H1 (cell line): ENCODE results near the gene SSTR5. TPM values are rescaled to one million over a fixed set of nuclear protein-coding genes. Genes with fewer than 3 reads are reported as not detected.

Source experiments
- CTCF ChIA-PET: fragments of 300-600 bp; sonication (Branson Sonifier 250); formaldehyde crosslinking; loops from one replicate; lab custom pipeline; 2021; ENCODE audit not compliant: partially characterized antibody; lab: Charles Lee
- POLR2A ChIA-PET: fragments of 300-600 bp; sonication (Branson Sonifier 250); formaldehyde crosslinking; loops from one replicate; lab custom pipeline; 2021; ENCODE audit warnings: inconsistent platforms; ENCODE audit not compliant: partially characterized antibody; lab: Charles Lee
- DNase-seq, 2 experiments: peaks; one replicate each; pipeline versions ENCODE4 v3.0.0 to v3.0.0-alpha.2; 2010 to 2022; ENCODE audit warnings: low spot score in 2 of 2, low read depth in 1 of 2, mixed read lengths in 1 of 2
- FAIRE-seq: peaks from 2 replicates; lab custom pipeline; 2011; peaks lifted over from hg19 to GRCh38; lab: Jason Lieb, UNC
- H2AFZ ChIP-seq: 2 replicates; pipeline ENCODE4 v1.8.1; 2012; ENCODE audit warnings: low read length, inconsistent platforms
- H2AK5ac ChIP-seq: 2 replicates; pipeline ENCODE4 v1.6.1; 2013; ENCODE audit warnings: low read depth, low read length
- H2BK120ac ChIP-seq: replicated peaks from 2 replicates; pipeline ENCODE3; 2013; ENCODE audit warnings: low read depth, low read length, inconsistent platforms
- H2BK12ac ChIP-seq: 2 replicates; pipeline ENCODE4 v1.6.1; 2013; ENCODE audit warnings: low read depth, low read length
- H2BK15ac ChIP-seq: 2 replicates; pipeline ENCODE4 v1.6.1; 2013; ENCODE audit warnings: low read length
- H2BK20ac ChIP-seq: 2 replicates; pipeline ENCODE4 v1.6.1; 2013; ENCODE audit warnings: low read length
- H2BK5ac ChIP-seq: 2 replicates; pipeline ENCODE4 v1.6.1; 2013; ENCODE audit warnings: low read depth, low read length
- H3K14ac ChIP-seq: 2 replicates; pipeline ENCODE4 v1.6.1; 2013; ENCODE audit warnings: inconsistent platforms; ENCODE audit not compliant: insufficient read length
- H3K18ac ChIP-seq: 2 replicates; pipeline ENCODE4 v1.6.1; 2013; ENCODE audit warnings: low read length; ENCODE audit errors: extremely low read depth
- H3K23ac ChIP-seq: 2 replicates; pipeline ENCODE4 v1.6.1; 2013; ENCODE audit warnings: inconsistent platforms; ENCODE audit not compliant: insufficient read length
- H3K23me2 ChIP-seq: 2 replicates; pipeline ENCODE4 v1.6.1; 2013; ENCODE audit warnings: low read depth, low read length
- H3K27ac ChIP-seq: 2 replicates; pipeline ENCODE4 v1.6.1; 2011; ENCODE audit warnings: low read depth, low read length, inconsistent platforms
- H3K27me3 ChIP-seq, 4 experiments: replicated peaks in 1 of 4; 1 replicate in 1 of 4; 2 replicates in 3 of 4; pipeline versions ENCODE4 v1.6.1 to v1.8.1; 2011 to 2013; ENCODE audit warnings: low read length in 3 of 4, mild to moderate bottlenecking in 3 of 4, inconsistent platforms in 2 of 4, mixed read lengths in 2 of 4, moderate library complexity in 1 of 4; ENCODE audit not compliant: control insufficient read depth in 3 of 4, insufficient read depth in 3 of 4; ENCODE audit errors: extremely low read depth in 1 of 4
- H3K36me3 ChIP-seq, 4 experiments: 2 replicates each; pipeline versions ENCODE4 v1.6.1 to v1.8.1; 2011 to 2013; ENCODE audit warnings: mild to moderate bottlenecking in 4 of 4, low read length in 3 of 4, moderate library complexity in 2 of 4, control low read depth in 1 of 4, inconsistent platforms in 1 of 4; ENCODE audit not compliant: insufficient read depth in 4 of 4, control insufficient read depth in 2 of 4
- H3K4ac ChIP-seq: replicated peaks from 2 replicates; pipeline ENCODE3; 2013; ENCODE audit warnings: low read length, low read depth, mixed read lengths, inconsistent platforms; ENCODE audit not compliant: insufficient read length
- H3K4me1 ChIP-seq, 4 experiments: replicated peaks in 1 of 4; 1 replicate in 1 of 4; 2 replicates in 3 of 4; pipeline versions ENCODE4 v1.6.1 to v1.8.1; 2011 to 2013; ENCODE audit warnings: low read length in 3 of 4, inconsistent platforms in 2 of 4, mixed read lengths in 1 of 4; ENCODE audit not compliant: insufficient read depth in 4 of 4, control insufficient read depth in 3 of 4
- H3K4me2 ChIP-seq, 2 experiments: 2 replicates each; pipeline versions ENCODE4 v1.6.1 to v1.8.1; 2011 to 2013; ENCODE audit warnings: low read depth in 2 of 2, low read length in 2 of 2, control low read depth in 1 of 2, inconsistent platforms in 1 of 2, mild to moderate bottlenecking in 1 of 2; ENCODE audit not compliant: insufficient read depth in 1 of 2
- H3K4me3 ChIP-seq, 4 experiments: fragments of 200-600, 300-600 bp in 1 of 4; sonication (generic), shearing (Covaris generic), sonication (Bioruptor Twin) in 1 of 4; 2 replicates each; pipeline versions ENCODE4 v1.5.1 to v1.8.1; 2011 to 2016; ENCODE audit warnings: low read length in 4 of 4, low read depth in 3 of 4, control low read depth in 2 of 4, inconsistent platforms in 2 of 4, mild to moderate bottlenecking in 2 of 4, mixed read lengths in 1 of 4, moderate library complexity in 1 of 4; ENCODE audit not compliant: insufficient read depth in 2 of 4; ENCODE audit errors: extremely low read depth in 1 of 4
- H3K56ac ChIP-seq: replicated peaks from 2 replicates; pipeline ENCODE3; 2013; ENCODE audit warnings: low read depth, mild to moderate bottlenecking, mixed read lengths, low read length, inconsistent platforms; ENCODE audit not compliant: insufficient read length
- H3K79me1 ChIP-seq: 2 replicates; pipeline ENCODE4 v1.6.1; 2013; ENCODE audit warnings: low read depth, low read length, control low read depth
- H3K79me2 ChIP-seq, 2 experiments: 2 replicates each; pipeline versions ENCODE4 v1.6.1 to v1.8.1; 2012 to 2013; ENCODE audit warnings: low read length in 2 of 2, mild to moderate bottlenecking in 2 of 2, inconsistent platforms in 1 of 2; ENCODE audit not compliant: insufficient read depth in 2 of 2, control insufficient read depth in 1 of 2
- H3K9ac ChIP-seq, 4 experiments: replicated peaks in 1 of 4; 1 replicate in 1 of 4; 2 replicates in 3 of 4; pipeline versions ENCODE4 v1.6.1 to v1.8.1; 2011 to 2013; ENCODE audit warnings: low read depth in 3 of 4, low read length in 3 of 4, control low read depth in 2 of 4, mild to moderate bottlenecking in 2 of 4, moderate library complexity in 2 of 4, inconsistent platforms in 1 of 4; ENCODE audit errors: extremely low read depth in 1 of 4
- H3K9me3 ChIP-seq, 2 experiments: 2 replicates each; pipeline versions ENCODE4 v1.6.1 to v1.8.1; 2012 to 2013; ENCODE audit warnings: mild to moderate bottlenecking in 2 of 2, moderate library complexity in 2 of 2, control low read depth in 1 of 2, inconsistent platforms in 1 of 2, low read depth in 1 of 2, low read length in 1 of 2, mixed read lengths in 1 of 2; ENCODE audit not compliant: insufficient read depth in 2 of 2
- H4K20me1 ChIP-seq, 2 experiments: replicated peaks in 1 of 2; 2 replicates each; pipeline versions ENCODE3 to v1.8.1; 2011 to 2013; ENCODE audit warnings: inconsistent platforms in 2 of 2, low read length in 2 of 2, mild to moderate bottlenecking in 1 of 2; ENCODE audit not compliant: insufficient read depth in 2 of 2, control insufficient read depth in 1 of 2
- H4K5ac ChIP-seq: 2 replicates; pipeline ENCODE4 v1.6.1; 2013; ENCODE audit warnings: low read length, low read depth, mixed read lengths, inconsistent platforms; ENCODE audit not compliant: insufficient read length
- H4K8ac ChIP-seq: 2 replicates; pipeline ENCODE4 v1.8.0; 2013; ENCODE audit warnings: mild to moderate bottlenecking, moderate library complexity, low read length, inconsistent platforms; ENCODE audit not compliant: insufficient read depth; ENCODE audit errors: extremely low read depth
- H4K91ac ChIP-seq: replicated peaks from 2 replicates; pipeline ENCODE3; 2013; ENCODE audit warnings: low read length, mixed read lengths, inconsistent platforms; ENCODE audit not compliant: insufficient read length
- RBBP5 ChIP-seq: IDR thresholded peaks from 2 replicates; pipeline ENCODE4 v1.7.1; 2012; ENCODE audit warnings: low read depth, mild to moderate bottlenecking, inconsistent platforms, low read length, moderate library complexity, borderline replicate concordance
- SIRT6 ChIP-seq: IDR thresholded peaks from one replicate; pipeline ENCODE4 v1.7.1; 2012; ENCODE audit warnings: low read length, inconsistent platforms
- YY1 ChIP-seq: IDR thresholded peaks from 2 replicates; pipeline ENCODE4 v1.6.1; 2011; ENCODE audit warnings: low read depth, mild to moderate bottlenecking, low read length
- WGBS, 2 experiments: shearing (Covaris generic) in 1 of 2; methylation state at CpG; one replicate each; pipeline versions ENCODE4 v1.1.6 to v1.1.7; 2013 to 2015; ENCODE audit warnings: low lambda C conversion rate in 2 of 2, mixed read lengths in 2 of 2, inconsistent platforms in 1 of 2, low coverage in 1 of 2, missing lambda C conversion rate in 1 of 2; ENCODE audit not compliant: insufficient replicate concordance in 2 of 2, insufficient coverage in 1 of 2, insufficient read length in 1 of 2; ENCODE audit errors: extremely low coverage in 1 of 2, missing lambda C conversion rate in 1 of 2; 5-methylcytosine and 5-hydroxymethylcytosine counted together
- polyA plus RNA-seq, 7 experiments: library from polyadenylated mRNA; depleted of rRNA in 3 of 7; stranded (reverse) in 5 of 7; unstranded in 2 of 7; fragments of >200 nt in 5 of 7; fragments of 200-250 nt in 2 of 7; gene quantifications; 1 replicate in 5 of 7; 2 replicates in 1 of 7; 4 replicates in 1 of 7; pipeline versions ENCODE4 v1.2.1 to v1.2.3, GENCODE V29; 2011 to 2013; ENCODE audit warnings: missing spikeins in 2 of 7, mixed read lengths in 2 of 7
- total RNA-seq: library from RNA; stranded (reverse); fragmentation: NEBNext Ultra II Directional; extraction: Animal tissue kit (Norgen Biotek cat#: 25700); gene quantifications from 2 replicates; pipeline ENCODE4 v1.2.1, GENCODE V29; 2021

SSTR5 gene
- total and polyA plus RNA-seq, 2 of the 8 experiments (the other 6 are each of a cell fraction or from before 2014, with no cell fraction given) = 0.56 to 0.60 TPM

DNA sequence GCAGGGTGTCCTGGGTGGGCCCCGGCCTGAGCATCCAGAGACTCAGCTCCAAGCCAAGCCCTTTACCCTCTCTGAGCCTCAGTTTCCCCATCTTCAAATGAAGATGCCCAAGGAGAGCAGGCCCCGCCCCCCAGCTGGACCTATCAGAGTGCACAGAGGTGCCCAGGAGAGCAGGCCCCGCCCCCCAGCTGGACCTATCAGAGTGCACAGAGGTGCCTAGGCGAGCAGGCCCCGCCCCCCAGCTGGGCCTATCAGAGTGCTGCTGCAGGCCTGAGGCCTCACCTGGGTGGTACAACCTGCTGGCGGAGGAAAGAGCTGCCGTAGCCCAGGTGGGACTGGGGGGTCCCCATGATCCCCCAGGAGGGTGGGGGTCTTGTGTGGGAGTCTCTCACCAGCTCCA is 3.4 kb upstream of the SSTR5 start:
- Histone ChIP-seq H4K91ac (no peak overlapping the region), H3K27me3 (peaks cover 2 to 16% (median 12%) of the 10 kb centered on the region in 4 experiments; a peak in 6 of 7 replicates), H3K9me3 (no peaks in the 10 kb centered on the region), H4K20me1 (peaks cover 0 to 6% of the 10 kb centered on the region in 2 experiments), H3K23me2 (peaks cover 7% of the 10 kb centered on the region; the same call in 1 of the 2 replicates), H2AK5ac (no peak overlapping the region), H3K9ac (no peak overlapping the region), H2AFZ (no peak overlapping the region), H2BK120ac (no peak overlapping the region), H3K36me3 (no peaks in the 10 kb centered on the region), H4K8ac (no peak overlapping the region), H3K23ac (no peak overlapping the region), H4K5ac (no peak overlapping the region), H3K56ac (no peak overlapping the region), H2BK12ac (no peak overlapping the region), H3K79me2 (no peaks in the 10 kb centered on the region), H3K18ac (no peak overlapping the region), H3K4me1 (peaks cover 0 to 22% (median 16%) of the 10 kb centered on the region in 4 experiments; a peak in 6 of 7 replicates), H3K79me1 (no peaks in the 10 kb centered on the region), H3K4me3 (no peak overlapping the region), H3K4ac (no peak overlapping the region), H3K27ac (no peak overlapping the region), H3K14ac (no peak overlapping the region), H2BK5ac (no peak overlapping the region), H2BK20ac (no peak overlapping the region), H3K4me2 (no peak overlapping the region), H2BK15ac (no peak overlapping the region)
- FAIRE-seq (no peak), DNase-seq (no peak)
- TF ChIP-seq RBBP5 (no peak), YY1 (no peak), SIRT6 (no peak)
- CTCF ChIA-PET = interaction anchor here (0.6 to 4.9 kb wide), 5 partner anchors 11 to 174 kb away, joined by 3 to 29 read pairs (median 5); no protein-coding TSS in a partner anchor
- POLR2A ChIA-PET = no interaction called here
- WGBS, 2 experiments = 86% methylated on average over 6 of the region's 7 CpGs; no CpG with 5 or more reads in 1 of the 2 experiments
